HepG2 (cell line): Measurements from ENCODE around the gene PEMT. TPM values are rescaled to one million over a fixed set of nuclear protein-coding genes. Genes with fewer than 3 reads are reported as not detected.
A peak's percentile ranks its signal among the peaks of the same experiment; 100 is the strongest.

ENCODE experiments used
- ARHGAP35 ChIP-seq: sonication (generic); formaldehyde crosslinking; IDR thresholded peaks from 2 replicates; pipeline ENCODE4 v1.9.0; 2022; ENCODE audit warnings: mild to moderate bottlenecking, inconsistent platforms, moderate library complexity, missing genetic modification reagents, borderline replicate concordance
- BHLHE40 ChIP-seq: IDR thresholded peaks from 2 replicates; pipeline ENCODE4 v1.6.1; 2011; ENCODE audit warnings: low read length, improper control_type of control experiment
- CHD2 ChIP-seq: IDR thresholded peaks from 2 replicates; pipeline ENCODE4 v1.6.1; 2011; ENCODE audit warnings: low read depth, low read length, improper control_type of control experiment
- CREB3 ChIP-seq: sonication (generic); formaldehyde crosslinking; IDR thresholded peaks from 2 replicates; pipeline ENCODE4 v1.5.0; 2020; ENCODE audit warnings: missing genetic modification reagents
- DMTF1 ChIP-seq: sonication (generic); formaldehyde crosslinking; IDR thresholded peaks from 2 replicates; pipeline ENCODE4 v1.4.0; 2020; ENCODE audit warnings: mild to moderate bottlenecking, missing genetic modification reagents
- DNMT1 ChIP-seq: sonication (generic); formaldehyde crosslinking; IDR thresholded peaks from 2 replicates; pipeline ENCODE4 v1.5.1; 2020; ENCODE audit warnings: mild to moderate bottlenecking, missing genetic modification reagents
- DNMT3B ChIP-seq: conservative IDR thresholded peaks from 2 replicates; pipeline ENCODE4 v1.6.1; 2016; ENCODE audit warnings: missing biosample characterization, control low read depth
- E2F5 ChIP-seq: sonication (generic); formaldehyde crosslinking; conservative IDR thresholded peaks from 2 replicates; pipeline ENCODE4 v1.4.0; 2020; ENCODE audit warnings: missing genetic modification reagents
- GABPB1 ChIP-seq: IDR thresholded peaks from 2 replicates; pipeline ENCODE4 v1.6.1; 2016; ENCODE audit warnings: mild to moderate bottlenecking, missing genetic modification reagents, moderate library complexity, missing compliant biosample characterization
- HOXD1 ChIP-seq: sonication (generic); formaldehyde crosslinking; IDR thresholded peaks from 2 replicates; pipeline ENCODE4 v1.5.0; 2020; ENCODE audit warnings: missing genetic modification reagents
- ISX ChIP-seq: sonication (generic); formaldehyde crosslinking; conservative IDR thresholded peaks from 2 replicates; pipeline ENCODE4 v1.5.0; 2020; ENCODE audit warnings: missing genetic modification reagents
- PLSCR1 ChIP-seq: sonication (generic); formaldehyde crosslinking; IDR thresholded peaks from 2 replicates; pipeline ENCODE4 v1.5.0; 2020; ENCODE audit warnings: missing genetic modification reagents, mild to moderate bottlenecking, borderline replicate concordance
- REPIN1 ChIP-seq: sonication (generic); formaldehyde crosslinking; IDR thresholded peaks from 2 replicates; pipeline ENCODE4 v1.8.0; 2022; ENCODE audit warnings: missing genetic modification reagents, low read depth, mild to moderate bottlenecking, borderline replicate concordance
- RFX5 ChIP-seq: IDR thresholded peaks from 2 replicates; pipeline ENCODE4 v1.6.1; 2011; ENCODE audit warnings: low read depth, low read length, improper control_type of control experiment
- TEF ChIP-seq: sonication (generic); formaldehyde crosslinking; IDR thresholded peaks from 2 replicates; pipeline ENCODE4 v1.5.0; 2020; ENCODE audit warnings: missing genetic modification reagents
- YEATS2 ChIP-seq: sonication (generic); formaldehyde crosslinking; IDR thresholded peaks from 2 replicates; pipeline ENCODE4 v1.4.0; 2020; ENCODE audit warnings: missing genetic modification reagents, borderline replicate concordance
- ZBTB39 ChIP-seq: sonication (generic); formaldehyde crosslinking; IDR thresholded peaks from 2 replicates; pipeline ENCODE4 v1.5.0; 2020; ENCODE audit warnings: missing genetic modification reagents
- ZBTB42 ChIP-seq: sonication (generic); formaldehyde crosslinking; IDR thresholded peaks from 2 replicates; pipeline ENCODE4 v1.5.0; 2020; ENCODE audit warnings: mild to moderate bottlenecking, missing genetic modification reagents
- ZNF343 ChIP-seq: sonication (generic); formaldehyde crosslinking; IDR thresholded peaks from 2 replicates; pipeline ENCODE4 v1.4.0; 2020; ENCODE audit warnings: mild to moderate bottlenecking, missing genetic modification reagents
- ZNF720 ChIP-seq: sonication (generic); formaldehyde crosslinking; IDR thresholded peaks from 2 replicates; pipeline ENCODE4 v1.4.0; 2020; ENCODE audit warnings: missing genetic modification reagents
- polyA plus RNA-seq, 8 experiments: library from polyadenylated mRNA; depleted of rRNA in 3 of 8; stranded (reverse) in 7 of 8; unstranded in 1 of 8; fragments of >200 nt; fragmentation: Illumina TruSeq in 4 of 8; extraction: Trizol in 4 of 8; gene quantifications; 2 replicates each; pipeline versions ENCODE4 v1.2.1 to v1.2.3, GENCODE V29; 2011 to 2016; ENCODE audit warnings: low read depth in 4 of 8, missing spikeins in 1 of 8, mixed read lengths in 1 of 8; ENCODE audit not compliant: insufficient read depth in 1 of 8
- total RNA-seq, 5 experiments: library from RNA; depleted of rRNA; stranded (reverse); fragments of >200 nt; fragmentation: Illumina TruSeq; extraction: Trizol; gene quantifications; 2 replicates each; pipeline ENCODE4 v1.2.3, GENCODE V29; 2016; ENCODE audit warnings: low read depth in 1 of 5

Gene PEMT
- total and polyA plus RNA-seq, 2 of the 13 experiments (the other 11 are each of a cell fraction or from before 2014, with no cell fraction given), result 31.7 to 43.6 TPM

GRCh38 chr17:17591355-17592298 is at the start of gene PEMT (continued):
- TF ChIP-seq CHD2 (peak; percentile 62; the same call in 1 of the 2 replicates), TEF (CRISPR knock-in tag) (no peak), DMTF1 (CRISPR knock-in tag) (no peak), RFX5 (no peak), YEATS2 (CRISPR knock-in tag) (peak; percentile 92), DNMT3B (CRISPR knock-in tag) (no peak; the same call in 1 of the 2 replicates), ARHGAP35 (CRISPR knock-in tag) (peak; percentile 74; the same call in 1 of the 2 replicates), BHLHE40 (no peak; the same call in 1 of the 2 replicates), E2F5 (CRISPR knock-in tag) (peak; percentile 9; the same call in 1 of the 2 replicates), CREB3 (CRISPR knock-in tag) (no peak), DNMT1 (CRISPR knock-in tag) (0 out of 2 replicates have a peak, but pooled peaks have one; percentile 21), REPIN1 (peak; percentile 37; the same call in 1 of the 2 replicates), ISX (no peak), ZNF720 (CRISPR knock-in tag) (no peak), HOXD1 (CRISPR knock-in tag) (no peak), ZBTB42 (CRISPR knock-in tag) (no peak), ZNF343 (CRISPR knock-in tag) (no peak), PLSCR1 (CRISPR knock-in tag) (no peak), GABPB1 (CRISPR knock-in tag) (peak; percentile 98), ZBTB39 (0 out of 2 replicates have a peak, but pooled peaks have one; percentile 51)
